GM13976 (cell line): ENCODE measurements around the gene CRACDL.

ENCODE experiments used
- DNase-seq: peaks from one replicate; pipeline ENCODE4 v3.0.0; 2012; ENCODE audit warnings: low spot score
- CTCF ChIP-seq: IDR thresholded peaks from 2 replicates; pipeline ENCODE4 v1.5.1; 2012; ENCODE audit warnings: borderline replicate concordance, mild to moderate bottlenecking; ENCODE audit not compliant: insufficient read depth; ENCODE audit errors: extremely low read depth, missing control alignments, control extremely low read depth
- in situ Hi-C: fragments of 300-500 bp; cut with MboI; formaldehyde crosslinking; loops from one replicate; pipeline ENCODE4 v1.12.0; 2022; ENCODE audit warnings: low sequenced_read_pairs, mixed read lengths, inconsistent platforms; ENCODE audit not compliant: unreplicated experiment

CRACDL gene

GRCh38 chr2:98917031-98917471, 19.0 kb downstream of the CRACDL start:
- no peak for DNase-seq
- no peak for TF ChIP-seq CTCF
- in situ Hi-C loops = no loop called here

- TF ChIP-seq CTCF = no peak
- in situ Hi-C loops = no loop called here
- DNase-seq = no peak
These were observed 20.2 kb downstream of the CRACDL start for GRCh38 chr2:98915751-98916358.

GRCh38 chr2:98914713-98915580, 21.1 kb downstream of the CRACDL start:
- TF ChIP-seq CTCF = no peak
- no peak for DNase-seq
- in situ Hi-C loops = no loop called here

GRCh38 chr2:98913916-98914712, 21.9 kb downstream of the CRACDL start:
- in situ Hi-C loops = no loop called here
- DNase-seq = no peak
- TF ChIP-seq CTCF = no peak

- in situ Hi-C loops = no loop called here
- DNase-seq = no peak
- TF ChIP-seq CTCF = no peak
These were observed 22.8 kb downstream of the CRACDL start for GRCh38 chr2:98912957-98913915.
